ENCODE data around the gene MGAM2. TPM values are rescaled to one million over a fixed set of nuclear protein-coding genes. Genes with fewer than 3 reads are reported as not detected.

The MGAM2 gene
- total RNA-seq, 4 donors from 2014 or later = 11.6 to 116 (median 90.3) TPM

- Histone ChIP-seq H3K9me3 (no peaks in the 10 kb centered on the region), H3K27ac (no peak overlapping the region)
- no peak for TF ChIP-seq CTCF (IDR thresholded peaks at IDR 0.05)
- TF ChIP-seq POLR2A (IDR thresholded peaks at IDR 0.05) = no peak
These were observed 73.6 kb downstream of the MGAM2 start for GRCh38 chr7:142185069-142185468.

GRCh38 chr7:142185801-142186200 is 74.3 kb downstream of the MGAM2 start:
- Histone ChIP-seq H3K27me3 (no peaks in the 10 kb centered on the region), H3K4me1 (no peaks in the 10 kb centered on the region), H3K36me3 (peaks cover 0 to 28% (median 0%) of the 10 kb centered on the region in 3 donors), H3K9me3 (no peaks in the 10 kb centered on the region), H3K4me3 (no peak overlapping the region), H3K27ac (no peak overlapping the region)
- DNase-seq = no peak
- no peak for TF ChIP-seq POLR2A (IDR thresholded peaks at IDR 0.05)
- TF ChIP-seq CTCF (IDR thresholded peaks at IDR 0.05) = no peak

More at GRCh38 chr7:142185069-142185468, 73.6 kb downstream of the MGAM2 start:
- no peaks in the 10 kb centered on the region for H3K27me3 ChIP-seq
- peaks cover 0 to 26% (median 0%) of the 10 kb centered on the region in 3 donors for H3K36me3 ChIP-seq
- H3K4me3 ChIP-seq = no peak overlapping the region
- H3K4me1 ChIP-seq = no peaks in the 10 kb centered on the region
- DNase-seq = no peak

- no peak for DNase-seq
- Histone ChIP-seq H3K4me3 (no peak overlapping the region), H3K27ac (no peak overlapping the region), H3K9me3 (no peaks in the 10 kb centered on the region), H3K27me3 (no peaks in the 10 kb centered on the region), H3K4me1 (no peaks in the 10 kb centered on the region), H3K36me3 (peaks cover 0 to 19% (median 0%) of the 10 kb centered on the region in 3 donors)
- TF ChIP-seq CTCF (IDR thresholded peaks at IDR 0.05) = no peak
- TF ChIP-seq POLR2A (IDR thresholded peaks at IDR 0.05) = no peak
These were observed 76.6 kb downstream of the MGAM2 start for GRCh38 chr7:142188154-142188553.

- no peaks in the 10 kb centered on the region for H3K9me3 ChIP-seq
- TF ChIP-seq POLR2A (IDR thresholded peaks at IDR 0.05) (no peak), CTCF (IDR thresholded peaks at IDR 0.05) (peak in 3 of 6 experiments; percentile 32 to 50 (median 40))
- no peaks in the 10 kb centered on the region for H3K27me3 ChIP-seq
- no peaks in the 10 kb centered on the region for H3K4me1 ChIP-seq
- H3K36me3 ChIP-seq = peaks cover 0 to 24% (median 0%) of the 10 kb centered on the region in 3 donors
- DNase-seq = no peak
- no peak overlapping the region for H3K27ac ChIP-seq
- H3K4me3 ChIP-seq = no peak overlapping the region
These were observed 77.3 kb downstream of the MGAM2 start for GRCh38 chr7:142188846-142189245.

GRCh38 chr7:142194201-142194600 is 82.7 kb downstream of the MGAM2 start:
- Histone ChIP-seq H3K27ac (no peak overlapping the region), H3K27me3 (no peaks in the 10 kb centered on the region), H3K36me3 (peaks cover 0 to 44% (median 0%) of the 10 kb centered on the region in 3 donors), H3K9me3 (peaks cover 0 to 3% (median 0%) of the 10 kb centered on the region in 4 donors), H3K4me3 (no peak overlapping the region), H3K4me1 (no peaks in the 10 kb centered on the region)
- TF ChIP-seq CTCF (IDR thresholded peaks at IDR 0.05) (no peak), POLR2A (IDR thresholded peaks at IDR 0.05) (no peak)
- DNase-seq = no peak

Data from Peyer's patch (tissue), 4 donors.